DMS153 (cell line): ENCODE measurements around the gene DNAJB5.
"Not testable (repeated sequence)": the region's sequence is repeated elsewhere in the genome, so short reads cannot be mapped to it uniquely, and the experiment has no call there.

Source experiments
- DNase-seq: peaks from one replicate; lab custom pipeline; 2025; lab: John Stamatoyannopoulos, UW

DNAJB5 gene

GRCh38 chr9:35000535-35001284, 11.2 kb downstream of the DNAJB5 start:
- no peak for DNase-seq

GRCh38 chr9:35001285-35001677, 11.7 kb downstream of the DNAJB5 start:
- DNase-seq, result no peak

- no peak for DNase-seq
These were observed 12.4 kb downstream of the DNAJB5 start for GRCh38 chr9:35001803-35002502.

- DNase-seq, result no peak
These were observed 13.1 kb downstream of the DNAJB5 start for GRCh38 chr9:35002623-35003022.

GRCh38 chr9:35004299-35004698, 14.8 kb downstream of the DNAJB5 start:
- not testable (repeated sequence) for DNase-seq

- no peak for DNase-seq
These were observed 20.9 kb downstream of the DNAJB5 start for GRCh38 chr9:35010351-35010958.

GRCh38 chr9:35014517-35014916, 25.0 kb downstream of the DNAJB5 start:
- DNase-seq, result no peak

- not testable (repeated sequence) for DNase-seq
These were observed 33.9 kb downstream of the DNAJB5 start for GRCh38 chr9:35023443-35023842.

GRCh38 chr9:35026671-35027070, 37.1 kb downstream of the DNAJB5 start:
- DNase-seq, result no peak

GRCh38 chr9:35027374-35027773, 37.8 kb downstream of the DNAJB5 start:
- no peak for DNase-seq

- DNase-seq, result no peak
These were observed 38.3 kb downstream of the DNAJB5 start for GRCh38 chr9:35027860-35028259.

GRCh38 chr9:35028341-35028740, 38.8 kb downstream of the DNAJB5 start:
- DNase-seq, result no peak

GRCh38 chr9:35029241-35029640, 39.7 kb downstream of the DNAJB5 start:
- no peak for DNase-seq

- no peak for DNase-seq
These were observed 40.3 kb downstream of the DNAJB5 start for GRCh38 chr9:35029852-35030251.

GRCh38 chr9:35033101-35033500, 43.6 kb downstream of the DNAJB5 start:
- DNase-seq, result no peak

- no peak for DNase-seq
These were observed 46.5 kb downstream of the DNAJB5 start for GRCh38 chr9:35035851-35036701.

- DNase-seq, result no peak
These were observed 52.6 kb downstream of the DNAJB5 start for GRCh38 chr9:35042081-35042604.

- DNase-seq, result no peak
These were observed 53.5 kb downstream of the DNAJB5 start for GRCh38 chr9:35042891-35043545.

GRCh38 chr9:35044071-35044470, 54.5 kb downstream of the DNAJB5 start:
- no peak for DNase-seq
